Measurements from ENCODE around the gene IGSF23. TPM values are rescaled to one million over a fixed set of nuclear protein-coding genes. Genes with fewer than 3 reads are reported as not detected.
"Not testable (repeated sequence)": the region's sequence is repeated elsewhere in the genome, so short reads cannot be mapped to it uniquely, and the experiment has no call there.

IGSF23 gene
- total RNA-seq, 1 experiment from 2014 or later = not detected

GRCh38 chr19:44670027-44670426 lies 56.7 kb downstream of the IGSF23 start:
- not testable (repeated sequence) for DNase-seq; H3K27me3 ChIP-seq (ENCODE audit: control insufficient read depth, insufficient read depth, low read length); H3K36me3 ChIP-seq (replicated peaks; ENCODE audit: control insufficient read depth, insufficient read depth, low read length); H3K4me3 ChIP-seq (ENCODE audit: insufficient read depth, low read depth, low read length)

GRCh38 chr19:44671400-44671799 lies 58.0 kb downstream of the IGSF23 start, which contains the start of gene CEACAM19:
TSS of gene CEACAM19 (plus strand) at chr19:44671482. CDS start at chr19:44671932, 450 bp downstream.
- H3K4me3 ChIP-seq (ENCODE audit: insufficient read depth, low read depth, low read length) = no peak within 1 kb of the TSS
- DNase-seq = no peak
- H3K27me3 ChIP-seq (ENCODE audit: control insufficient read depth, insufficient read depth, low read length) = no peaks in the 10 kb centered on the region
- H3K36me3 ChIP-seq (replicated peaks; ENCODE audit: control insufficient read depth, insufficient read depth, low read length) = no peaks in the 10 kb centered on the region

GRCh38 chr19:44672226-44672625 lies 58.9 kb downstream of the IGSF23 start:
- no peak for DNase-seq
- Histone ChIP-seq H3K4me3 (ENCODE audit: insufficient read depth, low read depth, low read length) (no peak overlapping the region), H3K36me3 (replicated peaks; ENCODE audit: control insufficient read depth, insufficient read depth, low read length) (no peaks in the 10 kb centered on the region), H3K27me3 (ENCODE audit: control insufficient read depth, insufficient read depth, low read length) (no peaks in the 10 kb centered on the region)

GRCh38 chr19:44673510-44673909 lies 60.1 kb downstream of the IGSF23 start:
- H3K4me3 ChIP-seq (ENCODE audit: insufficient read depth, low read depth, low read length) = no peak overlapping the region
- no peak for DNase-seq
- H3K36me3 ChIP-seq (replicated peaks; ENCODE audit: control insufficient read depth, insufficient read depth, low read length) = no peaks in the 10 kb centered on the region
- H3K27me3 ChIP-seq (ENCODE audit: control insufficient read depth, insufficient read depth, low read length) = no peaks in the 10 kb centered on the region

GRCh38 chr19:44675521-44675920 lies 62.2 kb downstream of the IGSF23 start:
- no peak for DNase-seq
- Histone ChIP-seq H3K36me3 (replicated peaks; ENCODE audit: control insufficient read depth, insufficient read depth, low read length) (no peaks in the 10 kb centered on the region), H3K27me3 (ENCODE audit: control insufficient read depth, insufficient read depth, low read length) (no peaks in the 10 kb centered on the region), H3K4me3 (ENCODE audit: insufficient read depth, low read depth, low read length) (no peak overlapping the region)

GRCh38 chr19:44677019-44677811 lies 63.9 kb downstream of the IGSF23 start:
- Histone ChIP-seq H3K4me3 (ENCODE audit: insufficient read depth, low read depth, low read length) (no peak overlapping the region), H3K36me3 (replicated peaks; ENCODE audit: control insufficient read depth, insufficient read depth, low read length) (no peaks in the 10 kb centered on the region), H3K27me3 (ENCODE audit: control insufficient read depth, insufficient read depth, low read length) (no peaks in the 10 kb centered on the region)
- DNase-seq = peak; percentile 67

- H3K27me3 ChIP-seq (ENCODE audit: control insufficient read depth, insufficient read depth, low read length) = no peaks in the 10 kb centered on the region
- no peak for DNase-seq
- no peaks in the 10 kb centered on the region for H3K36me3 ChIP-seq (replicated peaks; ENCODE audit: control insufficient read depth, insufficient read depth, low read length)
- H3K4me3 ChIP-seq (ENCODE audit: insufficient read depth, low read depth, low read length) = no peak overlapping the region
Observed at GRCh38 chr19:44680536-44680935, 67.2 kb downstream of the IGSF23 start.

DNA sequence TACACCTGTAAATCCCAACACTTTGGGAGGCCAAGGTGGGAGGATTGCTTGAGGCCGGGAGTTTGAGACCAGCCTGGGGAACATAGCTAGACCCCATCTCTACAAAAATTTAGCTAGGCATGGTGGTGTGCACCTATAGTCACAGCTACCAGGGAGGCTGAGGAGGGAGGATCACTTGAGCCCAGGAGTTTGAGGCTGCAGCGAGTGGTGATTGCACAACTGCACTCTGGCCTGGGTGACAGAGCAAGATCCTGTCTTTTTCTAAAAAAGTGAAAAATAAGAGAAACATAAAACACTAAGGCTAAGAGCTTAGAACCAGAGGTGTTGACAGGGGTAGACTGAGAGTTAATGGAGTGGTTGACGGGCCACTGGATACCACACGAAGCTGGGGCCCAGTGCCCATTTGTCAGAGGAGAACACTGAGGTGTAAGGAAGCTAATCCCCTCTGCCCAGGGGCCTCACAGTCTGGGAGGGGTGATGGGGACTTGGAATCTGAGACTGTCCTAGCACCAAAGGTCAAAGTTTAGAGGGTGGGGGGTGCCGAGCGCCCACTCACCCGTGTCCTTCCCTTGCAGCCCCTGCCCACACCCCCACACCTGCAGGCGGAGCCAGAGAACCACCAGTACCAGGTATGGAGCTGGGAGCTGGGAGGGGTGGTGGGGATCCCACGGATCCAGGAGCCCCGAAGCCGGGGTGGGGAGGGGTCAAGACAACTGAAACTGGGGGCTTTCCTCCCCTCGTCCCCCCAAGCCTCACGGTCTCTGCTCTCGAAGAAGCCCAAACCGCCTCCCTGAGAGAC lies 68.8 kb downstream of the IGSF23 start:
- H3K36me3 ChIP-seq (replicated peaks; ENCODE audit: control insufficient read depth, insufficient read depth, low read length) = no peaks in the 10 kb centered on the region
- H3K4me3 ChIP-seq (ENCODE audit: insufficient read depth, low read depth, low read length) = no peak overlapping the region
- peak; percentile 32 for DNase-seq
- H3K27me3 ChIP-seq (ENCODE audit: control insufficient read depth, insufficient read depth, low read length) = no peaks in the 10 kb centered on the region

DNA sequence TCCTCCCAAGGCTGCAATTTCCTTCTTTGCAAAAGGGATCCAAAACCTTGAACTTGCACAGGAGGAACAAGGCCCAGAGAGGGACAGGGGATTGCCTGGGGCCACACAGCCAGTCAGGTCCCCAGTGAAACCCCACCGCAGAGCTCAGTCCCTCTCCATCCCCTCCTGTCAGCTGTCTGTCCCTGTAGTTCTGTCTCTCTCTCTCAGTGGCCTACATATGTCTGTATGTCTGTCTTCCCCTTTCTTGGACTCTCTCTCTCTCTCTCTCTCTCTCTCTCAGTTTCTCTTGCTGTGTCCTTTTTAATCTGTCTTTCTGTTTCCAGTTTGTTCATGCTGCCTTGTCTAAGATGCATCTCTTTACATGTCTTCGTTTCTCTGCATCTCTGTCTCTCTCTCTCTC lies 69.4 kb downstream of the IGSF23 start:
- DNase-seq = no peak
- H3K4me3 ChIP-seq (ENCODE audit: insufficient read depth, low read depth, low read length) = no peak overlapping the region

GRCh38 chr19:44683434-44684210 lies 70.3 kb downstream of the IGSF23 start:
- H3K36me3 ChIP-seq (replicated peaks; ENCODE audit: control insufficient read depth, insufficient read depth, low read length) = no peaks in the 10 kb centered on the region

More for the DNA sequence above, 69.4 kb downstream of the IGSF23 start:
- no peaks in the 10 kb centered on the region for H3K27me3 ChIP-seq (ENCODE audit: control insufficient read depth, insufficient read depth, low read length)
- no peaks in the 10 kb centered on the region for H3K36me3 ChIP-seq (replicated peaks; ENCODE audit: control insufficient read depth, insufficient read depth, low read length)

GRCh38 chr19:44684396-44684795 lies 71.0 kb downstream of the IGSF23 start:
- DNase-seq; H3K4me3 ChIP-seq (ENCODE audit: insufficient read depth, low read depth, low read length); H3K36me3 ChIP-seq (replicated peaks; ENCODE audit: control insufficient read depth, insufficient read depth, low read length); H3K27me3 ChIP-seq (ENCODE audit: control insufficient read depth, insufficient read depth, low read length): not testable (repeated sequence)

More at GRCh38 chr19:44683434-44684210, 70.3 kb downstream of the IGSF23 start:
- Histone ChIP-seq H3K4me3 (ENCODE audit: insufficient read depth, low read depth, low read length) (no peak overlapping the region), H3K27me3 (ENCODE audit: control insufficient read depth, insufficient read depth, low read length) (no peaks in the 10 kb centered on the region)
- DNase-seq = peak; percentile 28

DNA sequence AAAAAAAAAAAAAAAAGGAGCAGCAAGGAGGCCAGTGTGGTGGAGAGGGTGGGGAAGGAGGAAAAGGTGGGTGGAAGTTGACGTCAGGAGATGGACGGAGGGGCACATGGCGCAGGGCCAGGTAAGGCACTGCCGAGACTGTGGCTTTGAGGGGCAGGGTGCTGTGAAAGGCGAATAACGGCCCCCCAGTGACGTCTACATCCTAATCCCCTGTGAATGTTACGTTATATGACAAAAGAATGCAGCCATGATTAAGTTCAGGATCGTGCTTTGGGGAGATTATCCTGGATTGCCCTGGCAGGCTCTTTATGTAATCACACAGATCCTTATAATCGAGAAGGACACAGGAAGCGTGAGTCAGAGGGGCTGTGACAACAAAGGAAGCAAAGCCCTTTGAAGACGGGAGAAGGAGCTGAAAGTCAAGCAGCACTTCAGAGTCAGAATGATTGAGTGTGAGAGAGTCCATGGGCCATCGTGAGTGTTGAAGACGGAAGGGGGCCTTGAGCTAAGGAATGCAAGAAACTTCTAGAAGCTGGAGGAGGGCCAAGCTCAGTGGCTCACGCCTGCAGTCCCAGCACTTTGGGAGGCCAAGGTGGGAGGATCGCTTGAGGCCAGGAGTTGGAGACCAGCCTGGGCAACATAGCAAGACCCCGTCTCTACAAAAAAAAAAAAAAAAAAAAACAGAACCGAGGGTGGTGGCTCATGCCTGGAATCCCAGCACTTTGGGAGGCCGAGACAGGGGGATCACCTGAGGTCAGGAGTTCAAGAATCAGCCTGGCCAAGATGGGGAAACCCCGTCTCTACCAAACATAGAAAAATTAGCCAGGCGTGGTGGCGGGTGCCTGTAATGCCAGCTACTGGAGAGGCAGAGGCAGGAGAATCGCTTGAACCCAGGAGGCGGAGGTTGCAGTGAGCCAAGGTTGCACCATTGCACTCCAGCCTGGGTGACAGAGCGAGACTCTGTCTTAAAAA lies 71.8 kb downstream of the IGSF23 start:
- Histone ChIP-seq H3K4me3 (ENCODE audit: insufficient read depth, low read depth, low read length) (no peak overlapping the region), H3K27me3 (ENCODE audit: control insufficient read depth, insufficient read depth, low read length) (no peaks in the 10 kb centered on the region), H3K36me3 (replicated peaks; ENCODE audit: control insufficient read depth, insufficient read depth, low read length) (no peaks in the 10 kb centered on the region)
- peak; percentile 27 for DNase-seq

DNA sequence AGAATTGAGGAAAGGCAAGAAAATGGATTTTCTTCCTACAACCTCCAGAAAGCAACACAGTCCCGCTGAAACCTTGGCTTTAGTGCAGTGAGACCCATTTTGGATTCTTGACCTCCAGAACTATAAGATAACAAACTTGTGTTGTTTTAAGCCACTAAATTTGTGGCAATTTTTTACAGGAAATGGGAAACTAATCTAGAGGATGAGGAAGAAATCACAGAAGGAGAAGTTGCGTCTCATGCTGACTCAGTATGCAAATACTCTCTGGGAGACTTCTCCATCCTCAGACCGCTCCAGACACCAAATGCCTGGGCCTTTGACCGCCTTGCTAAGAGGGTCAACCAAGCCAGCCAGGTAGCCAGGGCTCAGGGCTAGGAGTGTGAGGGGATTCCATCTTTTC lies 72.5 kb downstream of the IGSF23 start:
- Histone ChIP-seq H3K36me3 (replicated peaks; ENCODE audit: control insufficient read depth, insufficient read depth, low read length) (no peaks in the 10 kb centered on the region), H3K27me3 (ENCODE audit: control insufficient read depth, insufficient read depth, low read length) (no peaks in the 10 kb centered on the region), H3K4me3 (ENCODE audit: insufficient read depth, low read depth, low read length) (no peak overlapping the region)
- no peak for DNase-seq
